Gastrocnemius medialis (tissue), 4 donors: ENCODE data around the gene TNFRSF6B. TPM values are rescaled to one million over a fixed set of nuclear protein-coding genes. Genes with fewer than 3 reads are reported as not detected.

ENCODE experiments used
- ATAC-seq, 2 donors: fragments of 150-250 bp; one replicate each; pipeline ENCODE4 v1.9.1; 2016
- DNase-seq, 2 donors: peaks; one replicate each; pipeline ENCODE4 v3.0.0-alpha.2; 2019
- H3K27ac ChIP-seq, 4 donors: fragments of 200-600 bp; sonication (generic); 1 replicate in 1 of 4; 2 replicates in 3 of 4; pipeline ENCODE4 v1.5.1; 2016 to 2018; ENCODE audit warnings: mild to moderate bottlenecking in 2 of 4, moderate library complexity in 1 of 4
- H3K27me3 ChIP-seq, 3 donors: fragments of 200-600 bp; sonication (generic) in 2 of 3; 1 replicate in 1 of 3; 2 replicates in 2 of 3; pipeline versions ENCODE4 v1.5.1 to v1.6.0; 2016 to 2019; ENCODE audit warnings: mild to moderate bottlenecking in 1 of 3, moderate library complexity in 1 of 3
- H3K36me3 ChIP-seq, 2 donors: fragments of 200-600 bp; sonication (generic) in 1 of 2; one replicate each; pipeline ENCODE4 v1.5.1; 2017 to 2018
- H3K4me1 ChIP-seq, 2 donors: fragments of 200-600 bp; sonication (generic) in 1 of 2; one replicate each; pipeline ENCODE4 v1.5.1; 2016 to 2017; ENCODE audit warnings: mild to moderate bottlenecking in 2 of 2
- H3K4me3 ChIP-seq, 4 donors: fragments of 200-600 bp; sonication (generic) in 3 of 4; 1 replicate in 1 of 4; 2 replicates in 3 of 4; pipeline ENCODE4 v1.5.1; 2016 to 2019; ENCODE audit warnings: mild to moderate bottlenecking in 2 of 4
- H3K9me3 ChIP-seq, 3 donors: fragments of 200-600 bp; sonication (generic) in 2 of 3; 1 replicate in 1 of 3; 2 replicates in 2 of 3; pipeline ENCODE4 v1.5.1; 2016 to 2019
- CTCF ChIP-seq, 5 experiments: fragments of 450-650 bp in 3 of 5; fragments of 200-600 bp in 2 of 5; sonication (generic) in 2 of 5; IDR thresholded peaks in 4 of 5; conservative IDR thresholded peaks in 1 of 5; 1 replicate in 4 of 5; 2 replicates in 1 of 5; pipeline ENCODE4 v1.5.1; 2016 to 2019; ENCODE audit warnings: antibody characterized with exemption in 5 of 5, mild to moderate bottlenecking in 3 of 5, moderate library complexity in 3 of 5
- POLR2A ChIP-seq, 2 donors: fragments of 450-650 bp; IDR thresholded peaks; one replicate each; pipeline ENCODE4 v1.6.1; 2017; ENCODE audit warnings: antibody characterized with exemption in 2 of 2, mild to moderate bottlenecking in 2 of 2, moderate library complexity in 2 of 2
- in situ Hi-C, 4 donors: fragments of 200-750 bp; cut with MboI; loops; one replicate each; pipeline versions ENCODE4 v1.15.0 to v1.8.0; 2017; ENCODE audit warnings: low sequenced_read_pairs in 4 of 4
- intact Hi-C: fragments of 100-400 bp; cut with DNase I; formaldehyde crosslinking; loops from one replicate; pipeline ENCODE4 v1.15.1; 2023; ENCODE audit warnings: low total_unique reads
- total RNA-seq, 4 donors: library from RNA; depleted of rRNA; stranded (reverse); fragments of >200 nt; gene quantifications; one replicate each; pipeline versions ENCODE4 v1.1.0 to v1.2.3, GENCODE V29; 2016

Gene TNFRSF6B
- total RNA-seq, 4 donors from 2014 or later, result 1.2 to 4.8 (median 3.1) TPM

- peaks cover 13 to 15% (median 13%) of the 10 kb centered on the region in 3 donors for H3K27me3 ChIP-seq
- in situ Hi-C loops, result loop anchor here in 1 of 4 donors (10.0 kb wide), 1 partner anchor 58 kb away; no protein-coding TSS in a partner anchor
- H3K4me1 ChIP-seq, result peaks cover 22 to 33% of the 10 kb centered on the region in 2 donors
- H3K4me3 ChIP-seq, result no peak overlapping the region
- intact Hi-C loops, result no loop called here
- DNase-seq, result no peak
- TF ChIP-seq POLR2A (IDR thresholded peaks at IDR 0.05) (no peak), CTCF (IDR thresholded peaks at IDR 0.05 in 4 of 5, conservative IDR thresholded peaks at IDR 0.05 in 1 of 5) (no peak)
- no peaks in the 10 kb centered on the region for H3K9me3 ChIP-seq
- ATAC-seq, result no peak
- H3K36me3 ChIP-seq, result peaks cover 0 to 12% of the 10 kb centered on the region in 2 donors
- peak overlapping the region in 1 of 4 donors; percentile 96 for H3K27ac ChIP-seq
These were observed 40.0 kb upstream of the TNFRSF6B start for GRCh38 chr20:63656451-63656850.

- TF ChIP-seq CTCF (IDR thresholded peaks at IDR 0.05 in 4 of 5, conservative IDR thresholded peaks at IDR 0.05 in 1 of 5), result no peak
- TF ChIP-seq POLR2A (IDR thresholded peaks at IDR 0.05), result no peak
- Histone ChIP-seq H3K4me1 (peaks cover 22 to 33% of the 10 kb centered on the region in 2 donors), H3K27me3 (peaks cover 4 to 7% (median 4%) of the 10 kb centered on the region in 3 donors), H3K4me3 (peak overlapping the region; percentile 78 to 94 (median 89)), H3K9me3 (no peaks in the 10 kb centered on the region), H3K36me3 (peaks cover 0 to 14% of the 10 kb centered on the region in 2 donors), H3K27ac (peak overlapping the region; percentile 91 to 96 (median 92))
- peak; percentile 3 to 5 for ATAC-seq
- DNase-seq, result no peak
- intact Hi-C loops, result no loop called here
- in situ Hi-C loops, result loop anchor here in 1 of 4 donors (10.0 kb wide), 1 partner anchor 57 kb away; no protein-coding TSS in a partner anchor
These were observed 39.1 kb upstream of the TNFRSF6B start for GRCh38 chr20:63657260-63657936.

- peak; percentile 18 to 34 for TF ChIP-seq POLR2A (IDR thresholded peaks at IDR 0.05)
- peak in 2 of 5 experiments; percentile 10 to 24 for TF ChIP-seq CTCF (IDR thresholded peaks at IDR 0.05 in 4 of 5, conservative IDR thresholded peaks at IDR 0.05 in 1 of 5)
- Histone ChIP-seq H3K4me3 (peak within 1 kb of the TSS; percentile 78 to 94 (median 89)), H3K27me3 (peaks cover 0 to 3% (median 0%) of the 10 kb centered on the region in 3 donors), H3K36me3 (peaks cover 0 to 20% of the 10 kb centered on the region in 2 donors), H3K27ac (peak within 1 kb of the TSS; percentile 91 to 96 (median 92)), H3K9me3 (no peaks in the 10 kb centered on the region), H3K4me1 (peaks cover 19 to 28% of the 10 kb centered on the region in 2 donors)
- ATAC-seq (peak; percentile 96 to 97), DNase-seq (peak; percentile 82 to 88)
- intact Hi-C loops, result loop anchor here (1.0 to 2.0 kb wide), 3 partner anchors 15 to 207 kb away; partner anchors contain the start of genes GMEB2 and TPD52L2
- in situ Hi-C loops, result loop anchor here in 1 of 4 donors (10.0 kb wide), 1 partner anchor 57 kb away; no protein-coding TSS in a partner anchor
These were observed 38.3 kb upstream of the TNFRSF6B start, which contains the start of gene RTEL1 for GRCh38 chr20:63657937-63658748. Gene RTEL1, plus strand, starts transcription at chr20:63658312. Its CDS starts 1,091 bp downstream, at chr20:63659403.

GRCh38 chr20:63658749-63659187 lies 37.7 kb upstream of the TNFRSF6B start:
- Histone ChIP-seq H3K27me3 (peaks cover 0 to under 1% (median 0%) of the 10 kb centered on the region in 3 donors), H3K4me1 (peaks cover 18 to 22% of the 10 kb centered on the region in 2 donors), H3K36me3 (peaks cover 0 to 22% of the 10 kb centered on the region in 2 donors), H3K4me3 (peak overlapping the region; percentile 78 to 94 (median 89)), H3K27ac (peak overlapping the region; percentile 91 to 96 (median 92)), H3K9me3 (no peaks in the 10 kb centered on the region)
- in situ Hi-C loops (loop anchor here in 1 of 4 donors (10.0 kb wide), 1 partner anchor 56 kb away; no protein-coding TSS in a partner anchor), intact Hi-C loops (loop anchor here (1.0 to 2.0 kb wide), 3 partner anchors 16 to 207 kb away; partner anchors contain the start of genes GMEB2 and TPD52L2)
- no peak for DNase-seq
- ATAC-seq, result peak; percentile 4 to 8
- TF ChIP-seq POLR2A (IDR thresholded peaks at IDR 0.05) (no peak), CTCF (IDR thresholded peaks at IDR 0.05 in 4 of 5, conservative IDR thresholded peaks at IDR 0.05 in 1 of 5) (no peak)
